Stimulated activated naive CD8-positive, alpha-beta T cell treated with anti-CD3 and anti-CD28 coated beads, Interleukin-15, Interleukin-2, amounts not matched to agents 100 U/mL and 50 U/mL, for 24 hours (primary cell): ENCODE data around the gene SNX10.

Experiments used
- ATAC-seq: fragments of 150-1000 bp; cut with Tn5 transposase; one replicate; pipeline ENCODE4 v1.10.0; 2021
- DNase-seq: peaks from one replicate; pipeline ENCODE4 v3.0.0; 2021

SNX10 gene

DNA sequence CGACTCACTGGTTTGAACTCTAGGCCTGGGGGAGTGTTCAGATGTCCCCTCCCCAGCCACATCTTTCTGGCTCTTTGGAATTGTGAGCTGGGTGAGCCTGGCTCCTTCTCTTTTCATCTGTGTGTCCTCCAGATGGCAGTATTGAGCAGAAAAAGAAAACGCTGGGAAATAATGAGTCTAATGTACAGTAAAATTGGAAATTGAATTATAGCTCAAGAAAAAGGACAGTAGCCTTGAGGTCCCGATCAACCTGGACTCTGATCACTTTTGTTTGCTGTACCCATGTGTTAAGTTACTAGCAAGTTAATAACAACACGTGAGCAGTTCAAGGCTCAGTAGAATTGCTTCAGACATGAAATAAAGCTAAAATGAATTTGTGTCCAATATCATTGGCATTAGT, 77.9 kb downstream of the SNX10 start:
- ATAC-seq (peak; percentile 72), DNase-seq (peak; percentile 15)

DNA sequence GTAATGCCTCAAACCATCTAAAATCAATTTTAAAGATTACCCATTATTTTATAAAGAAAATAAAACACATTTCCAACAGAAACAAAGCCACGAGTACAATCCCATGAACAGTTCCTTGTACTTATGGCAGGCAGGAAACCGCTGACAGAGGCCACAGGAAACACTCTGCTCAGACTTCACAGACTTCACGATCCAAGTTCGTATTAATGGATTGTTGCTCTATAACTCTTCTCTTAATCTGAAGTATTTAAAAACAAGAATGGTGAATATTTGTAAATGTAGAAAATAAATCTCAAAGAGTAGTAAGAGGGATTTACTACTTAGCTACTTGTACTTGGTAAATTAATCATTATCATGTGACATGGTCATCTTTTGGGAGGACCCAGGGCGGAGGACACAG, 78.3 kb downstream of the SNX10 start:
- ATAC-seq = no peak
- no peak for DNase-seq

DNA sequence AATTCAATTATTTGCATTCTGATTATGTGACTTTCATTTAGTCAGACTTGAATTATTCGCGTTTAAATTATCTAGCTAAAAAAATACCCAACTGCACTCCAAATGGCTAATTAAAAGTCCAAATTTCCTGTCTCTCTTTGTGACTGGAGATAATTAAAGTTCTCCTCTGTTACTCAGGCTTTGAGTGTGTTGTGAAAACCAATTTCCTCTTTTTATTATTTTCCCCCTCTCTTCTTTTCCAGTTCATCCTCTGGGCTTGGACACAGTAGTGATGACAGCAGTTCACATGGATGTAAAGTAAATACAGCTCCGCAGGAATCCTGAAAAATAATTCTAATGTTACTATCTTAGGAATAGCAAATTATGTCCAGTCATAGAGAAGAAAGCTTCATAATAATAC, 80.6 kb downstream of the SNX10 start:
- ATAC-seq = no peak
- no peak for DNase-seq

DNA sequence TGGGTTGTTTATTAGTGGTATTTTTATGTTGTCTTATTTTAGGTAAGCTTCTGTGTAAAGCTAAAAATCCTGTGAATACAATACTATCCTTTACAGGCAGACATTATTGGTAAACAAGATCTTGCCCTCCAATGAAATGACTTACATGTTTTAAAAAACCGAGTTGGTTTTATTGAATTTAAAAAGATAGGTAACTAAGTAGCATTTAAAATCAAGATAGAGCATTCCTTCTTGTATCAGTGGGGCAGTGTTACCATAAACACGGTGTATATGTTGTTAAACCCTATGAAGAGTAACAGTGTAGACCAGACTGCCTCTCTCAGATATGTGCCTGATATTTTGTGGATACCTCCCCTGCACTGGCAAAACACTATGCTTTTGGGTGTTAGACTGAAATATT, 81.0 kb downstream of the SNX10 start:
- DNase-seq = no peak
- ATAC-seq = no peak

DNA sequence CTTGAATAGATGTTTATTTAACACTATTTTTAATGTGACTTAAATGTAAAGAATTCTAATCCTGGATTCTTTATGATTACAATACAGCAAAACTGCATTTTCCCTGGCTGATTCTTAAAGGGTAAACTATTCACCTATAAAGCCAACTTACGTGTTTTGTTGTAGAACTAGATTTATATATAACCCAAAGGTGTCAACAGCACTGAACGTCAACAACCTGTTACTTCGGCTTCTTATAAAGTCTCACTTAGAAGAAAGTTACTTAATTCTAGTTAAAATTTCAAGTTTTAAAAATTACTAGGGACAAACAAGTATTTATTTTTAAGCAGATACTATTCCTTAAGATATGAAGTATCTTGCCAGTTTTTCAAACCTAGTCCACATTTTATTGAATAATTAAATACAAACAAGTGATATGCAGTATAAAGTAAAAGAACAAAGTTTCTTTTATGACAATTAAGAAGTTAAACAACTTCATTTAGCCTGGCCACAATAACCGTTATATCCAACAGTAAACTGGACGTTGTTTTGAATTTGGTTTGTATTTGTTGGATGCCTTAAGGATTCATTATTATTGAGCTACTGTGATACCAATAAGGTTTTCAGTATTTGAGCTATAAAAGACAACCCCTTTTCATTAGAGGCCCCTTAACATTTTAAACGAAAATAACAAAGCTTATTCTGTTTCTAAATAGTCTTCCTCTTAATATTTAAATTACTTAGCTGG, 83.1 kb downstream of the SNX10 start:
- ATAC-seq (no peak), DNase-seq (no peak)

DNA sequence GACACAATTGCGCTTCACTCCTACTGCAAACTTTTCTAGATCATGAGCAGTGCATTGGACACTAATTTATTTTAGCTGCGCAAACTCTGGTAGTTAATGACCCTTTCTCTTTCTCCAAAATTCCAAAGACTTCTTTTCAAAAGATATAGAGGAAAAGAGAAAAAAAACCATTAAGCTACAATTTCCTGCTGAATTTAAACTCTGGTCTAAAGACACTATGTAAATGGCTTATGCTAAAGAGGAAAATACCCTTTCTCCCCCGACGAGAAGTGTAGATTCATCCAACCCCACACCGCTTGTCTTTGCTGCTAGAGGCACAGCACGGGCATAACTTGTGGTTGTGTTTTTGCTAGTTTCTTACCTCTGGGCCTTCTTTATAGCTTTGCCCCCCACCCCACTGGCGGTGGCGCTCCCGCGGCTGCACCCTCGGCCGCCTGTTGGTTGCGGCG, 84.1 kb downstream of the SNX10 start:
- no peak for ATAC-seq
- DNase-seq = no peak

DNA sequence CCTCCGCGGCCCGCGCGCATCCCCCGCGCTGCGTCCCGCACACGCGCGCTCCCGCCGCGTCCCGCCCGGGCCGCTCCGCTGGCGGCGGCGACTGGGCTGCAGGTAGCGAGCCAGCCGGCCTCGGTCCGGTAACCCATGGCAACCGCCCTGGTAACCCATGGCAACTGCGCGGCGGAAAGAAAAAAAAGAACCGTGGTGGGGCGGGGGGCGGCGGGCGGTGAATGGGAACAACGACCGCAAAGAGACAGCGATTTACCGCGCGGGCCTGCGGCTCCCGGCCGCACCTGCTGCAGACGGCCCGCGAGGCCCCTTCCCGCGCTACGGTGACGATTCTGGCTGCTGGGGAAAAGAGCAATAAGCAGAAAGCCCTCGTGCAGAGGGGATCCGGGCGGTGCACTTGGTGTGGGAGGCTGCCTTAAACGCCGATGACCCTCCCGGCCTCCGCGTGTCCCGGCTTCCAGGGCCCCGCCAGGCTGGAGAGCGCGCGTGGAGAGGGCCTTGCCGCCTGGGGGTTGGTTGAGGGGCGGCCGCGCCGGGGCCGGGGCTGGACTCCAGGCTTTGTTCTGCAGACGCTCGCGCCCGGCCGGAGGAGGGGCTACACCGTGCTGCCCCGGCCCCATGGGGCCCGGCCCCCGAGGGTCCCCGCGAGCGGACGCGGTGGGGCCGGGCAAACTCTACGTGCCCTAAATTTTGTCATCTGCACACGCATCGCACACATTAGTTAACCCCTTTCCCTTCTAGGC, 84.7 kb downstream of the SNX10 start:
- DNase-seq = peak; percentile 47
- peak; percentile 21 for ATAC-seq

DNA sequence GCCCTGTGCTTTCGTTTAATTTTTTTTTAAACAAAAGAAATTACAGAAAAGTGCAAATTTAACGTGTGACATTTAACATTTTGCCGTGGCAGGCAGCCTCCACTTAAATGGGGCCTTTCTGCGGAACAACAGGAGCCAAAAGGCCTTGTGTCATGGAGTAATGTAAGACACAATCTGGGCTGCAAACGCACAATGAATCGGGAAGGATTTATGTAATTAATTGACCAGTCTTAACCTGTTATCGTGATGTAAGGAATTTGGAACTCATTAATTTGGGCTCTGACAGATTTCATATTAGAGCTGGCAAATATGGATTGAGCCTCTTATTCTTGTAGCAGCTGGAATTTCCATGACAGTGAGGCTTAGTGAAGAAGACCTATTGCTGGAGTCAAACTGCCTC, 86.4 kb downstream of the SNX10 start:
- ATAC-seq (no peak), DNase-seq (no peak)

DNA sequence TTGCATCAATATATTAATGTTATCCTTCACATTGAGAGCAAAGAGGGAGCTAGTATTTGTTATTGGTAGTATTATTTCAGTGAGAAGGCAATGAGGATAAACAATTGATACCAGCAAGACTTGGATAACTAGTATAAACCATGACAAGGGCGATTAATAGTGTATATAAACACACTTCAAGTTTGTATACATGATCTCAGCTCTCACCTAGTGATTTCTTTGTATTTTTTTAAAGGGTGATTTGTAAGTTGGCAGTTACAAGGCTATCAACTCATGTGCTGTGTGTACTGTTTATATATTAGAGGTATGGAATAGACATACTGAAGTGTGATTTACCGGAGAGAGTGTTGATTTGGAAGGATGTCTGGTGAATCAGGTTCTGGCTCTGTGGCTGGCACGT, 88.0 kb downstream of the SNX10 start:
- DNase-seq (no peak), ATAC-seq (no peak)

DNA sequence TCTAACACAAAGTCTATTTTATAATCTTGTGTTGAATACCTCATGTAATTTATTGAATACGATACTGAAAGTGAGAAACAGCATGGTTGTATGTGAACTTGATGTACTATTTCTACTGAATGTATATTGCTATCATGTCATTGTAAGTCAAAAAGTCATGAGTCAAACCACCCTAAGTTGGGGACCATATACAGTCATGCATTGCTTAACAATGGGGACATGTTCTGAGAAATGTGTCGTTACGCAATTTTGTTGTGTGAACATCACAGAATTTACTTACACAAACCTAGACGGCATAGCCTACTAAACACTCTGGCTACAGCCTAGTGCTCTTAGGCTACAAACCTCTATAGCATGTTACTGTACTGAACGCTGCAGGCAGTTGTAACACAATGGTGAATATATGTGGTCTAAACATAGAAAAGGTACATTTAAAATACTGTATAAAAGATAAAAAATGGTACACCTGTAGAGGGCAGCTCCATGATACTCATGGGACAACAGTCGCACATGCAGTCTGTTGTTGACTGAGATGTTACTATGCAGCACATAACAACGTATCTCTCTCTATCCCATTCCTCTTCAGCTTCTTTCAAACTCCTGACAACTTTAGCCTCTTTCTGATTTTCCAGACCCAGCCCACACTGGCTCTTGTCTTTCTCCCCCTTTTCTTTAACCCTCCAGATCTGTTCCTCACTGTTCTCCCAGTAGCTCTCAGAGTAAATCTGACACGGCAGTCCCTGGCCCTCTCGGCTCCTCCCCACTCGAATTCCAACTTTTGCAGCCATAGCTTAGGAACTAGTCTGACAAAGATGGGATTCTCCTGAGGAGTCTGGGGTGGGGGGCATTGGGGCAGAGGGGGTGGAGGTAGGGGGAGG, 90.1 kb downstream of the SNX10 start:
- no peak for ATAC-seq
- DNase-seq = no peak

DNA sequence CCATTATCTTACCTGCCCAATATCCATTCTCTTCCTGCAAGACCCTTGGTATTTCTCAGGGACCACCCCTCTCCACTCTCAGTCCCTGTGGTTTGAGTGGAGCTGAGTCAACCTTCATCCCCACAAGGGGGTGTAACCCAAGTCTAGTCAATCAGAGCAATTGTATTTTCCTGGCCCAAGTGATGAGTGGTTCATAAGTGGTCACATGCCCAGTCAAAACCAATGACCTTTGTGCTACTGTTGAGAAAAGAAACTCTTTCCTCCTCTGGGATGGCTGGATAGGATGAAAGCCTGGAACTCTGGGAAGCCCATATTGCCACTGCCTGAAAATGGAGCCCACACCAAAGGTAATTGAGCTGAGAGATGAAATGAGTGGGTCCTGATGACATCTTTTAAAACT, 93.6 kb downstream of the SNX10 start:
- ATAC-seq (no peak), DNase-seq (no peak)

DNA sequence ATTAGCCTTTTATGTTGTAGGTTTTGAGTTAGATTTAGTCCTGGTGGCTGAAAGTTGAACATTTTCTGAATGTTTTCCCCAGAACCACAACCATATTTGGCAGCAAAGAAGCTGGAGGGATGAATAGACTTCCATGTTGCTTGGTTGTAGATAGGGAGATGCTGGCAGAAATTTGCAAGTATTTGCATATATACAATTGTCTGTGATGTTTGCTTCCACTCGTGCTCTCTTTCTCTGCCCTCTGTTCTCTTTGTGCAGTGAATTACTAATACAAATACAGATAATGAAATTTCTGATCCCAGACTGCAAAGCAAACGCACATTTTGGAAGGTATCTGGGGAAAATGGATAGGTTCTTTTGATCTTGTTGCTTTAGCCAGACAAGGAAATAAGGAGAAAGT, 96.1 kb downstream of the SNX10 start:
- DNase-seq = no peak
- no peak for ATAC-seq

DNA sequence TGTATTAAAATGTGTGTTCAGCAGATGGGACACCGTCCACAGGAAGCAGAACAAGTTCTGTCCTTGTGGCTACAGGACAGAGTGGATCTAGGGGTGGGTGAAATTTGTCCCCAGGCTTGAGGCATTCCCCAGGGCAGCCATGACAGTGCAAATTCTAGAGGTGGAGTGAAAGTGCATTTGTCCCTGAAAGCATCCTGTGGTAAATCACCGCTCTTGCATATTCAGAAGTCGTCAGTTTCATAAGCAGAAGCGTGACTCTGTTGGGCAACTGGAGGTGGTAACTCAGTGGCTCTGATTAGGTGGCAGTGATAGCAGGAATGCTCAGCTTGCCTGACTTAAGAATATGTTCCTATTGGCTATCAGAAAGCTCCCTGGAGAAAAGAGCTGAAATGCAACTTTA, 96.6 kb downstream of the SNX10 start:
- no peak for ATAC-seq
- DNase-seq = no peak

DNA sequence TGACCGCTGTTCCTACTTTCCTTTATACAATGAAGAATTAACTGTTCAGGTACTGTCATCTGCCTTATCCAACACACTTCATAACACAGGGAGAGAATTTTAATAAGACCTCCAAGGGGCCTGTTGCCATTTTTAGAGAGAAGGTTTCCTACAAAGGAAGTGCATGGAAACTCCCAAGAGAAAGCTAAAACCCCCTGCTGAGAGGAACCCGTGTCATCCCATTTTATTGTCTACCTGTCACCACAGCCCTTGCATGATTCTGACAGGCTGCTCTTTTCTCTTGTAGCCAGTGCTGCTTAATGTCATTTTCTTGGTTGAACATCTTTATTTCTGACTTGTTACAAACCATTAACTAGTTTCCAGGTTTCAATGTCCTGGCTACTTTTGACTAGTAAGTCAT, 98.4 kb downstream of the SNX10 start:
- DNase-seq (no peak), ATAC-seq (no peak)

DNA sequence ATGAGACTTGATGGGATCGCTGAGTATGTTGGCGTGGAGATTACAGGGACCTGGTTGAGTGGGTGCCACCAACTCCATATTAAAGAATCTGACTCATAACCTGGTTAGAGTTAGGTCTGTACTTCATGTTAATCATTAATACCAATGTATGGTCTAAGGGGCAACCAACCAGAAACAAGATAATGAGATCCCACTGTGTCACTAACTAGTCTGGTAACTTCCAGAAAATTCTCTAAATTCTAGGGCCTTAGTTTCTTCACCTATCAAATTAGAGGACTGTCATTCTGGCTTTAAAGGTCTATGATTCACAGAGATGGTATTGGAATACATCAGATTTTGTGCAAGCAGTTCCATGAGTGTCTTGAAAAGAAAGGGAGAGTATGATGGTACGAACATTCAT, 102.2 kb downstream of the SNX10 start:
- no peak for ATAC-seq
- no peak for DNase-seq

DNA sequence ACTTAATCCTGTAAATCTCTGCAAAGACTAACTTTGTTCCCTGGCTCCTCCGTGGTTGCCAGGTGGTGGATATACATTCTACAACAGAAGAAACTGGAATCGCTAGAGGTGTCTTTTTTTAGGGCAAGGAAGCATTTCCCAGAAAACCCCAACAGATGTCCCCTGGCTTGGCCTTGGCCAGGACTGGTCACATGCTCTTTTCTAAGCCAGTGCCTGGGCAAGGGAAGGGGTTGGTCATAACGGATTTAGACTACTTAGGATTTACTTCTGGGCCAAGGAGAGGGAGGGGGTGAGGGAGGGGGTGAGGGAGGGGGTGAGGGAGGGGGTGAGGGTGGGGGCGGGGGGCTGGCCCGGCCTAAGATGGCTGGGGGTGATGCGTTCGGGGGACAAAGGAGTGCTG, 105.7 kb downstream of the SNX10 start:
- DNase-seq (no peak), ATAC-seq (no peak)

DNA sequence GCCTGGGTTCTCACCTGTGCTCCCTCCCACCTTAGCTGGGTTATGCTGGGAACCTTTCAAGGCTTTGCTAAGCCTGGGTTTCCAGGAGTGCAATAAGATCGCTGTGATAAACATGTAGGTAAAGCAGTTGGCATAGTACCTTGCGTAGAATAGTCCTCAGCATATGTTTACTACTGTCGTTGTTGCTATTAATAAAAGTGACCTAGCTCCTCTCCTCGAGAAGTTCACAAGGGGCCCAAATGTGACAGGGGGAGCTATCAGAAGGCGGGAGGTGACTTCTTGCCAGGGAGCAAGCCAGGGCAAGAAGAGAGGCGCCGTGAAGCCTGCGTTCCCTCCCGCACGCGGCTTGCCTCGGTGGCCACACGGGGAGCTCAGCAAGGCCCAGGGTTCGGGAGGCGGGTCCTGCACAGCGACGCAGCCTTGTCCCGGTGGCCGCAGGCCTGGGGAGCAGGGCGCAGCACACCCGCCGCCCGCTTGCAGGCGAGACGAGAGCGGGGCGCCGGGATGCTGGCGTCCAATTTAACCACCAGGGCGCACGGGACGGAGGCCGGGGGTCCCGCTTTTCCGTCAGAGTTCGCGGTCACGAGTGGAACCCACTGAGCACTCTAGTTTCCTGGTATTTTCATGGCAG, 106.2 kb downstream of the SNX10 start:
- ATAC-seq (peak; percentile 21), DNase-seq (peak; percentile 33)

DNA sequence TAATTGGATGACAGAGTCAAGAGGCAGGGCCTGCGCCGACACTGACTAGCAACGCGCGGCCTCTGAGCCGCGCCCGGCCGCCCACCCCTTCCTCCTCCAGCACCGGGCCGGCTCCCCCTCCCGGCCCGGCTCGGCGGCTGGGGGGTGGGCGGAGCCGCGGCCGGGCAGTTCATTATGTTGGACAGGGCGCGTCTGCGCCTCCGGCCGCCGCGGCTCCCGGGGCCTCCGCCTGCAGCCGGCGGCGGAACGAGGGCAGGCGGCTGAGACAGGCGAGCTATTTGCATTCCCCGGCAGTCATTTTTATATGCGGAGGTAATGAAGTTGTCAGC, 106.7 kb downstream of the SNX10 start:
- DNase-seq (peak; percentile 57), ATAC-seq (peak; percentile 71)

DNA sequence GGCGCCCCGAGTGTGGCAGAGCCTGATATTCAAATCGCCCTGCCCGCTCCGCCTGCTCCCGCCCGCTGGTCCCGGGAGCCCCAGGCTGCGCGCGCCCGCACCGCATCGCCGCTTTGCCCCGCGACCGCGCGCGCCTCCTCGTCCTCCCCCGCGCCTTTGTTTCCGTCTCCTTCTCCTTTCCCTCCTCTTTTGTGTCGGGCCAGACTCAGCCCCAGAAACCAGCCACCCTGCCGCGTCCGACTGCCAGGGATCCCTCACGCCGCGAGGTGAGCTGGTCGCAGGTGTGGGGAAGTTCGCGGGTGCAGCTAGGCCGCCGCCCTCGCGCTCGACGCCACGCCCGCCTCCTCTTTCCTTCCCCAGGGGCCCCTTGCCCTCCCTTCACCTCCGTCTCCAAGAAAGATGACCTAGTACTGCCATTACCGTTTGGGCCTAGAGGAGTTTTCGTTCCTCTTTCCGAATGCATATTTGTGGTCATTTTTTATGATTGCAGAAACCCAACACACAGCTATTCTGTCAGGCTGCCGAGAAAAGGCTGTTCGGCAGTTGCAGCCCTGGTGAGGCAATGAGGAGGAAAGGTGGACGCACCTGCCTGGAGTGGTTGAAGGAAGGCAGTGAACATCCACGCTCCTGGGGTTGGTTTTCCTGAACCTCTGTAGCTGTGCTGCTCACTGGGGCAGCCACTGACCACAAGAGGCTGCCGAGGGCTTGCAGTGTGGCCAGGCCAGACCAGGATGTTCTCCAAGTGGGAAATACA, 107.3 kb downstream of the SNX10 start:
- ATAC-seq = peak; percentile 63
- DNase-seq = peak; percentile 55

DNA sequence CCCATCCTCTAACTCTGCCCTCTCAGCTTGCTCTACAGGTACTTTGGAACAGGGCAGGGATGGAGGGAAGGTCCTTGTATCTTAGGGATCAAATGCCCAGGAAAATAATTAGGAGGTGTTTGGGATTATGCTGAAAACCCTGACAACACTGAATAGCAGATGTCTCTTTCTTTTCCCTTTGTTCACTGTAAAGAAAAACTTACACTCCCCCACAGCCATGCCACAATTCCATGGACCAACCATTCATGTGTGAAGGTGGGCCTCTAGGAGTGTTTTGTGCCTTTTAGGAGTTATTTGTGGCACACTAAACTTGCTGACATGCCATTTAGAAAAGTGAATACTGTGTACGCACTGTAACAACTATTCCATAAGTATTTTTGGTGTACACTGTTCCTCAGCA, 108.1 kb downstream of the SNX10 start:
- ATAC-seq (no peak), DNase-seq (no peak)

DNA sequence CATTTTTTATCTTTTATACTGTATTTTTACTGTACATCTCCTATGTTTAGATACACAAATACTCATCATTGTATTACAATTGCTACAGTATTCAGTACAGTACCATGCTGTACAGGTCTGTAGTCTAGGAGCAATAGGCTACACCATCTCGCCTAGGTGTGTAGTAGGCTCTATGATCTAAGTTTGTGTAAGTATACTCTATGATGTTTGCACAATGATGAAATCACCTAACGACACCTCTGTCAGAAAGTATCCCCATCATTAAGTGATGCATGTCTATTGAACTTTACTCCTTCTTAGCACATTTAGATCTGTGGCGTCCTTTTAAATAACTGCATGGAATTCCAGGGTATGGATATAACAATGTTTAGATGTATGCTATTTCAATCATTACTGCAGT, 112.0 kb downstream of the SNX10 start:
- DNase-seq (no peak), ATAC-seq (no peak)
